GM15510 (cell line): ENCODE data around the gene MAN1B1.

Source experiments
- POLR2A ChIP-seq: IDR thresholded peaks from 3 replicates; pipeline ENCODE4 v1.6.1; 2011; ENCODE audit warnings: borderline replicate concordance; ENCODE audit not compliant: insufficient read length; ENCODE audit errors: extremely low read depth

Gene MAN1B1

GRCh38 chr9:137058521-137059234 is 28.1 kb upstream of the MAN1B1 start:
- no peak for TF ChIP-seq POLR2A

- no peak for TF ChIP-seq POLR2A
These were observed 24.4 kb upstream of the MAN1B1 start for GRCh38 chr9:137062384-137062783.

DNA sequence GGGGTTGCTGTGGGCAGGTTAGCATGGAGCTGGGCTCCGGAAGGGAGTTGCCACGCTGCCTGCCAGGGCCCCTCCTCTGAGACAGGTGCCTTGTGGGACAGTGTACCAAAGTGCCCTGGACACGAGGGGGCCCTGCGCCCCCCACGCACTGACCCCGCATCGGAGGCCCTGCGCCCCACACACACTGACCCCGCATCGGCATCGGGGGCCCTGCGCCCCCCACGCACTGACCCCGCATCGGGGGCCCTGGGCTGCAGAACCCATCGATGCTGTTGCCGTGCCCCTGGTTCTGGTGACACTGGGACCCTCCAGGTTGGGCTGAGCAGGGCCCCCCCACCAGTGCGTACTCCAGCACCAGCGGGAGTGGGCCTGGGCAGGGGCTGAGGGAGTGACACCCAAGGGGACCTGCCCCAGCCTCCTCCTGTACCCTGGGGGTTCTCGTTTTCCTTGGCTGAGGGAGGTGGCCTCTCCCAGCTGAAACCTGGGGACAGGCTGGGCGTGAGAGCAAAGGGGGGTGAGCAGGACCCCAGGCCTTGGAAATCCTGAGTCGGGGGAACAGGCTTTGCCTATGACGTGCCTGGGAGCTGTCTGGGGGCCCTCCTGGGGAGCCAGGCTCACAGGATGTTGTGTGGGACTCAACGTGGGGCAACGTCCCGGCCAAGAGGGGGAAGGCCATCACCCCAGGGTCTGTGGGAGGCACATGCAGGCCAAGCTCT is 23.3 kb upstream of the MAN1B1 start:
- no peak for TF ChIP-seq POLR2A

- TF ChIP-seq POLR2A: no peak
These were observed 22.5 kb upstream of the MAN1B1 start for GRCh38 chr9:137064027-137064879.

DNA sequence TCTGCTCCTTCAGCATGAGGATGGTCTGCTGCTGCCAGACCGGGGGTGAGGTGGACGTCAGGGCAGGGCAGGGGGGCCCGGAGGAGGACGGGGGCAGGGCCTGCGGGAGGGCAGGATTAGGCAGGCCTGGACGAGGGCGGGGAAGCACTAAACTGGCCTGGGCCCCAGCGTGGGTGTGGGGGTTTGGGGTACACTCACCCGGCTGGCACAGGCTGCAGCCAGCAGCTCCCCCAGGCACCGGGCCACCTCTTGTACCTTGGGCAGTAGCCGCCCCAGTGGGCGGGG is 22.0 kb upstream of the MAN1B1 start:
- no peak for TF ChIP-seq POLR2A

GRCh38 chr9:137065336-137065967 is 21.3 kb upstream of the MAN1B1 start:
- no peak for TF ChIP-seq POLR2A

- TF ChIP-seq POLR2A: no peak
These were observed 20.5 kb upstream of the MAN1B1 start for GRCh38 chr9:137066096-137066861.

GRCh38 chr9:137067860-137068538 is 18.8 kb upstream of the MAN1B1 start:
- no peak for TF ChIP-seq POLR2A

GRCh38 chr9:137068539-137069507 is 18.0 kb upstream of the MAN1B1 start:
- TF ChIP-seq POLR2A: no peak

GRCh38 chr9:137069508-137070091 is 17.2 kb upstream of the MAN1B1 start:
- TF ChIP-seq POLR2A: no peak

- peak; percentile 85 for TF ChIP-seq POLR2A
These were observed 16.4 kb upstream of the MAN1B1 start, which contains the start of gene SAPCD2 for GRCh38 chr9:137070201-137070905. SAPCD2 (minus strand) TSS chr9:137070557; CDS start chr9:137070460, 97 bp downstream.

GRCh38 chr9:137070906-137071275 is 15.9 kb upstream of the MAN1B1 start:
- TF ChIP-seq POLR2A: no peak
